GM21447 (cell line): Measurements from ENCODE around the gene CEP20.
"Not testable (repeated sequence)": the region's sequence is repeated elsewhere in the genome, so short reads cannot be mapped to it uniquely, and the experiment has no call there.

Experiments used
- ATAC-seq: cut with Tn5 transposase; IDR thresholded peaks from one replicate; pipeline ENCODE4 v1.9.1; 2021; ENCODE audit not compliant: unreplicated experiment

Gene CEP20

GRCh38 chr16:15888072-15888976 is at the start of gene CEP20:
TSS of gene CEP20 (minus strand) at chr16:15888603. CDS start at chr16:15888585, 18 bp downstream.
- peak; percentile 98 for ATAC-seq

GRCh38 chr16:15936809-15937208 is 48.4 kb upstream of the CEP20 start:
- ATAC-seq = not testable (repeated sequence)

- no peak for ATAC-seq
Measured at GRCh38 chr16:15934991-15935390, 46.6 kb upstream of the CEP20 start.

- no peak for ATAC-seq
Measured at GRCh38 chr16:15933781-15934180, 45.4 kb upstream of the CEP20 start.

GRCh38 chr16:15932939-15933338 is 44.5 kb upstream of the CEP20 start:
- no peak for ATAC-seq

- ATAC-seq = no peak
Measured at GRCh38 chr16:15928261-15929104, 40.1 kb upstream of the CEP20 start.

- ATAC-seq = no peak
Measured at GRCh38 chr16:15925631-15926030, 37.2 kb upstream of the CEP20 start.

- ATAC-seq = no peak
Measured at GRCh38 chr16:15924996-15925395, 36.6 kb upstream of the CEP20 start.

- ATAC-seq = no peak
Measured at GRCh38 chr16:15919331-15919730, 30.9 kb upstream of the CEP20 start.

GRCh38 chr16:15918314-15918713 is 29.9 kb upstream of the CEP20 start:
- not testable (repeated sequence) for ATAC-seq

- no peak for ATAC-seq
Measured at GRCh38 chr16:15916323-15916722, 27.9 kb upstream of the CEP20 start.

GRCh38 chr16:15915555-15916081 is 27.2 kb upstream of the CEP20 start:
- no peak for ATAC-seq

- ATAC-seq = no peak
Measured at GRCh38 chr16:15913046-15913698, 24.8 kb upstream of the CEP20 start.

- ATAC-seq = no peak
Measured at GRCh38 chr16:15911198-15911597, 22.8 kb upstream of the CEP20 start.

GRCh38 chr16:15907863-15908478 is 19.6 kb upstream of the CEP20 start:
- ATAC-seq = peak; percentile 98

- no peak for ATAC-seq
Measured at GRCh38 chr16:15906439-15906838, 18.0 kb upstream of the CEP20 start.

- no peak for ATAC-seq
Measured at GRCh38 chr16:15903960-15904359, 15.6 kb upstream of the CEP20 start.

- no peak for ATAC-seq
Measured at GRCh38 chr16:15900901-15901500, 12.6 kb upstream of the CEP20 start.

- ATAC-seq = no peak
Measured at GRCh38 chr16:15900357-15900756, 12.0 kb upstream of the CEP20 start.

GRCh38 chr16:15899538-15900100 is 11.2 kb upstream of the CEP20 start:
- ATAC-seq = peak; percentile 66
